Activated T-cell treated with anti-CD3 and anti-CD28 coated beads for 24 hours (primary cell): Measurements from ENCODE around the gene DNAJC9.

Experiments
- DNase-seq: peaks from one replicate; pipeline ENCODE4 v3.0.0-alpha.2; 2020; ENCODE audit warnings: low read depth

Gene DNAJC9

DNA sequence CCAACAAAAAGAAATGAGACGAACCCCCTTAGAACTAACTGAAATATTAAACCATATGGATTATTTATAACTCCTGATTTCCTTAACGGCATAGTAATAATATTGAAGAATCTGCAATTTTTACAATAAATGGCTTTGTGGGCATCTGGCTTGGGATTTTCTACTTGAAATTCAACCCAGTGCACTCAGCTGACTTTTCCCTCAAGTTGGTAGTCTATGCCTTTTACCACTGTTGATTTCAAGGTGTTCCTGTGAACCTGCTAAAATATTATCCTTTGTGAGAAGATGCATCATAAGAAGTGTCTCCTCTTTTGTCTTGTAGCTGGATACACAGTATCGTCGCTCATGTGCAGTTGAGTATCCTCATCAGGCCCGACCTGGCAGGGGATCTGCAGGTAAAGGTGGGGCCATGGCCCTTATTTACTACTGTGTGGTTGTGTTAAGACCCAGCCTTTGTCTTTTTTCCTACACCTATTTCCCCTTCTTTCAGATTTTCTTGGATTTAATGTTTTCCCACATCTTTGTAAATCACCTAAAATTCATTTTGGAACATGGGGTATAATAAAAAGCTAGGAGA is 8.0 kb downstream of the DNAJC9 start:
- DNase-seq = no peak

DNA sequence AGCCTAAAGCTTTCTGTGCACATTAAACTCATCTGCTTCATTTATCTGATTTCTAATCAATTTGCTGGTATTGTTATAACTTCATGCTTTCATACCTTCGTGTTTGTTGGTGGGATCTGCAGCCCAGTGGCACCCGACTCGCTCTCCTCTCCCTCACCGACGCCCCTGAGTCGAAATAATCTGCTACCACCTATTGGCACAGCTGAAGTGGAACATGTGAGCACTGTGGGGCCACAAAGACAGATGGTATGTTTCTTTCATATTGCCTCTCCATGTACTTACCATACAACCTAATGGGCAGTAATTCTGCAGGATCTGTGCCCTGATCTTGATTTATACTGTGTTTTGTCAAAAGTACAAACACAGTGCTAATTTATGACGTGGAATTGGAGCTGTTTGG is 12.4 kb downstream of the DNAJC9 start:
- DNase-seq = no peak

DNA sequence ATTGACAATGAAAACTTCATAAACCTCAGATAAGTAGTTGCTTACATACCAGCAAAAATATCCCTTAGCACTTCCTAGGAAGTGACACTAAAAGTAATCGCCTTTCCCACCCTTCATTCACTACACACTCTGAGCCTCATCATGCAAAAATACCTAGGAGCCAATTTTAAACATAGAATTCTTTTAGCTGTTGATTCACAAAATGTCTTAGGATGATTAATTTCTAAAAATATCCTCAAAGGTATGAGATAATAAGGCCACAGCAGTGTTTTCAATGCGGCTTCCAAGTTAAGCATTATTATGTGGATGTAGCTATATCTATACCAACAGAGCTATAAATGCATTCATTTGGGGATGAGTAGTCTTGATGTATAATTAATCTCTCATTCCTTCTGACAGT is 13.2 kb downstream of the DNAJC9 start:
- DNase-seq = no peak

DNA sequence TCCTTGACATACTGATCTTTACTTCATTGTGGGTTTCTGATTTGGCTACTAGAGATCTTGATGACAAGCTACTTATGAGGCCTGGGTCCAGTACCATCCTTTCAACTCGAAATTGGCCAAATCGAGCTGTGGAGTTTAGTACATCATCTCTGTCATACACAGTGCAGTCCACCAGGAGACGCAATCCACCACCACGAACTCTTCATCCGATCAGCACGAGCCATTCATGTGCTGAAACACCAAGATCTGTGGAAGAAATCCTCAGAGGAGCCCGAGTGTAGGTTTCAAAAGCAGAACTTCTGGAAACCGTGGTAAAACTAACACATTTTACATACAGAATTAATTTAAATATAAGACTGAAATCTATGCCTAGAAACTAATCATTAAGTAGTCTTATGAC is 14.2 kb downstream of the DNAJC9 start:
- DNase-seq = no peak

DNA sequence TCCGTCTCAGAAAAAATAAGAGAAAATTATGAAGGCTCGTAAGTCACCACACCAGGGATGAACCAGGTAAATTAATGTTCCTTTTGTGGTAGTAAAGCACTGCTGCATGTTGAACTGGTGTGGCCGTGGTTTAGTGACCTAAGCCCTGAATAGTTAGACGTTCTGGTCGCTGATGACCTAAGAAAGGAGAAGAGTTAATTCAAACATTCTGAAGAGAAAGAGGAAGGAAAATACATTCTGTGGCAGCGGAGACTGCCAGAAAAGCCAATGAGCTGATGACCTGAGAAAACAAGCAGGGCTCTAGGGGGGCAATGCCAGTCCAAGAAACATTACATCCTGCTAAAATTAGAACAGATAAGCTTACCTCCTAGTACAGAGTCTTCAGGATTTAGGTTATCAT is 17.5 kb downstream of the DNAJC9 start:
- DNase-seq = no peak

DNA sequence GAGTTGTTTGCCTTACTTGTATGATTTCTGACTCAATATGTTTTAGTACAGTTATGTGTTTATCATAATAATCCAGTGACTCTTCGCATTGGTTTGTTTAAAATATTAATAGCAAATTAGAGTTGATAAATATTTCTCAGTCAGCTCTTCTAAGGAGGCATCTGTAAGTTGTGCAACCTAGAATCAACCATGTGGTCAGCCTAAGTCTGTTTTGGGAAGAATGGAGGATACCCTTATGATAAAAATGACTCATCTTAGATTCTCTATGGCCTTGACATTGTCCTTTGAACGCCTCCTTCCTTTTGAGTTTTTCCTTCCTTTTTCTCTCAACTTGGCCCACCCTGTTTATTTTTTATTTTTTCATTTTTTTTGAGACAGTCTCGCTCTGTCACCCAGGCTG is 18.8 kb downstream of the DNAJC9 start:
- DNase-seq = no peak

DNA sequence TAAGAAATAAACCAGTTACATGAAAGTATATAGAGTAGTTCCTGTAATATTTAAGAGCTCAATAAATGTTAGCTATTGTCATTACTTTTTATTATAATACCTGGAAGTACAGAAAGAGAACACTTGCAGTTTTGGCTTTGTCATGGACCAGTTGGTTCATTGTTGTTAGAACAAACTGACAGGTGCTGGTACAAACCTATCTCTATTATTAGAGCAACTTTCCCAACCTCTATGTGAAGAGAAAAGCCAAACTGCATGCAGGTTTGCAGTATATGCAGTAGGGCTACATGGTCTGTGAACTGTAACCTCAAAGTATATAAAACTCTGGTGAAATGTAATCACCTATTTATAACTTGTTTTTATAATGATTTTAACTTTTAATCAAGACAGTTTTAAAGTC is 20.4 kb downstream of the DNAJC9 start:
- no peak for DNase-seq

DNA sequence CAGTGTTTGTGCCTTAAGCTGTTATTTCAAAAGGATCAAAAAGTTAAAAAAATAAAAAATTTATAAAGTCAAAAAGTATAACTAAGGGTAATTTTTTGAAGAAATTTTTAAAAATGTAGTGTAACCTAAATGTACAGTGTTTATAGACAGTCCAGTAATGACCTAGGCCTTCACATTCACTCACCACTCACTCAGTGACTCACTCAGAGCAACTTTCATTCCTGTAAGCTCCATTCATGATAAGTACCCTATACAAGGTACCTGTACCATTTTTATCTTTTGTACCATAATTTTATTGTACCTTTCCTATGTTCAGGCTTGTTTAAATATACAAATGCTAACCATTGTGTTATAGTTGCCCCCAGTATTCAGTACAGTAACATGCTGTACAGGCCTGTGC is 21.5 kb downstream of the DNAJC9 start:
- no peak for DNase-seq

DNA sequence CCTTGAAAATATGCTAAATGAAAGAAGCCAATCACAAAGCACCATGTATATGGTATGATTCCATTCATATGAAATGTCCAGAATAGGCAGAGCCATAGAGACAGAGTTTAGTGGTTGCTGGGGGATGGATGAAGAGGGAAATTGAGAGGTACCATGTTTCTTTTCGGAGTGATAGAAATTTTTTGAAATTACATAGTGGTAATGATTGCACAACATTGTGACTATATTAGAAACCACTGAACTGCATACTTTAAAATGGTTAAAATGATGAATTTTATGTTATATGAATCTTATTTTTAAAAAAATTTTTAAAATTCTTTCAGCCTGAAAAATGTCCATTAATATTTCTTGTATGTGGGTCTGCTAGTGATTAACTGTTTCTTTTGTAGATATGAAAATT is 26.1 kb downstream of the DNAJC9 start:
- no peak for DNase-seq

DNA sequence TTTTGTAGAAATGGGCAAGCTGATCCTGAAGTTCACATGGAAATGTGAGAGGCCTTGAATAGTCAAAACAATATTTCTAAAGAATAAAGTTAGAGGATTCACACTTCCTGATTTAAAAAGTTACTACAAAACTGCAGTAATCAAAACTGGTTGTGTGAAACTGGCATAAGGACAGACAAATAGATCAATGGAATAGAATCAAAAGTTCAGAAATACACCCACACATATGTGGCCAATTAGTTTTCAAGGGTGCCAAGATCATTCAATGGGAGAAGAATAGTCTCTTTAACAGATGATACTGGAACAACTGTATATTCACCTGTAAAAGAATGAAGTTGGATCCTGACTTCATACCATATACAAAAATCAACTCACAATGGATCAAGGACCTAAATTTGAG is 27.7 kb downstream of the DNAJC9 start:
- no peak for DNase-seq

DNA sequence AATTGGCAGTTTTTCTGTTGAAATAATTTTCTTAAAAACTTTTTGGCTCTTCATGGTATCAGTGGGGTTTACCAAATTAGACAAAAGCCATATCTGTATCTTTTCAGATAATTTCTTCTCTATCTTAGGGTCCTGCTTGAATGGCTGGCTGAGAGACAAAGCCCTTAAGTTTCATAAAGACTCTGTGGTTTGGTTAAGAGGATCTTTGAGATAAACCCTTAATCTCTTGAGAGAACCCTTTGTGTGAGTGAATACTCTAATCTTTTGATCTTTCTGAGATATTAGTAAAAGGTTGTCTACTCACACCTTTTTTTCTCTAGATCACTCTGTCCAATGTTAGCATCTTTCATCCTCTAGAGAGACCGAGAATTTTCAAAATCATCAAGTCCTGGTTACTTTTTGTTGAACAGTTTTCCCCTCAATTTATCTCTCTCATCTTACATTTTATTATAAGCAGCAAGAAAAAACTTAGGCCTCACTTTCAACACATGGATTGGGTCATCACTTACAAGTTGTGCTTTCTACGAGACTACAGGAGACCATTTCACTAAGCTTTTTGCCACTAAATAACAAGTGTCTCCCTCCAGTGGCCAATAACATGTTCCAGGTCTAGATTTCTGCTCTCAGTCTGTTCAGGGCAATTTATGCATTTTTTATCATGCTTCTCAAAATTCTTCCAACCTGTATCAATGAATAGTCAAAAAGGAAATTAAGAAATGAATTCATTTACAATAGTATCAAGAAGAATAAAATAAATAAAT is 28.4 kb downstream of the DNAJC9 start:
- no peak for DNase-seq

DNA sequence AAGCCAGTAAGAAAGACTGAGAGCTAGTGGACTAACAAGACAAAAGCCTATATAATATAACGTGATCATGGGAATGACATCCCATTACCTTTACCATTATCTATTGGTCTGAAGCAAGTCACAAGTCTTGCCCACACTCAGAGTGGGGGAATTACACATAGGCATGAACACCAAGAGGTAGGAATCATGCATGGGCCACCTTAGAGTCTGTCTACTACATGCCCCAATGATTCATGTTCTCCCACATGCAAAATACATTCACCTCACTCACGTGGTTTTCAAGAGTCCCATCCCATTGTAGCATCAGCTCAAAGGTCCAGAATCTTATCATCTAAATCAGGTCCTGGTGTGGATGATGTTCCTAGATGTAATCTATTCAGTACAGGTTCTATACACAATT is 29.4 kb downstream of the DNAJC9 start:
- DNase-seq = no peak

DNA sequence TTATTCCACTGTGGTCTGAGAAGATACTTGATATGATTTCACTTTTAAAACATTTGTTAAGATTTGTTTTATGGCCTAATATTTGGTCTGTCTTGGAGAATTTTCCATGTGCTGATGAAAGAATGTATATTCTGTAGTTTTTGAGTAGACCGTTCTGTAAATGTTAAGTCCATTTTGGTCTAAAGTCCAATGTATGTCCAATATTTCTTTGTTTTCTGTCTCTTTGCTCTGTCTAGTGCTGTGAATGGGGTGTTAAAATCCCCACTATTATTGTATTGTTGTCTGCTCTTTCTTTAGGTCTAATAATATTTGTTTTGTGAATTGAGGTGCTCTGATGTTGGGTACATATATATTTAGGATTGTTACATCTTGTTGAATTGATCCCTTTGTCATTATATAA is 31.3 kb downstream of the DNAJC9 start:
- no peak for DNase-seq

DNA sequence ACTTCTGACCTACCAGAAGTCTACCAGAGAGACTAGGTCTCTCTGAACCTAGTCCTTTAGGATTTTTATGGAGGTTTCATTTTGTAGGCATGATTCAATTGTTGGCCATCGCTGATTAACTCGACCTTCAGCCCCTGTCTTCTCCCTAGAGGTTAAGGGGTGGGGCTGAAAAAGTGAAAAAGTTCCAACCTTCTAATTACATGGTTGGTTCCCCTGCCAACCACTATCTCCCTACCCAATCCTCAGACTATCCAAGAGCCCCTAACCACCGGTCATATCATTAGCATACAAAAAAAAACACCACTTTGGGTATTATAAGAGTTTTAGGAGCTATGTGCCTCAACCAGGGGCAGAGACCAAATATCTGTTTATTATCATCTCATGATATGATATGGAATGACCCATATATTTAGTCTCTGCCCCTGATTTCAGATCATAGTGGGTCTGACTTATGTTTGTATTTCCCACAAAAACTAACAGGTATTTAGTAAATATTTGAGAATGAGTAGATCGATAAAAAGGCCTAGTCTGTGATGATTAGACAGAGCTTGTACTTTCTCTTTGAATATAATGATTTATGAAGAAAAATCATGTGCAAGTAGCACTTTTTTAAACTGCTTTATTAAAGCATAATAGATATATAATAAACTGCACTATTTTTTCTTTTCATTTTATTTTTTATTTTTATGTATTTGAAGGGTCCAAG is 35.8 kb downstream of the DNAJC9 start:
- DNase-seq = no peak

DNA sequence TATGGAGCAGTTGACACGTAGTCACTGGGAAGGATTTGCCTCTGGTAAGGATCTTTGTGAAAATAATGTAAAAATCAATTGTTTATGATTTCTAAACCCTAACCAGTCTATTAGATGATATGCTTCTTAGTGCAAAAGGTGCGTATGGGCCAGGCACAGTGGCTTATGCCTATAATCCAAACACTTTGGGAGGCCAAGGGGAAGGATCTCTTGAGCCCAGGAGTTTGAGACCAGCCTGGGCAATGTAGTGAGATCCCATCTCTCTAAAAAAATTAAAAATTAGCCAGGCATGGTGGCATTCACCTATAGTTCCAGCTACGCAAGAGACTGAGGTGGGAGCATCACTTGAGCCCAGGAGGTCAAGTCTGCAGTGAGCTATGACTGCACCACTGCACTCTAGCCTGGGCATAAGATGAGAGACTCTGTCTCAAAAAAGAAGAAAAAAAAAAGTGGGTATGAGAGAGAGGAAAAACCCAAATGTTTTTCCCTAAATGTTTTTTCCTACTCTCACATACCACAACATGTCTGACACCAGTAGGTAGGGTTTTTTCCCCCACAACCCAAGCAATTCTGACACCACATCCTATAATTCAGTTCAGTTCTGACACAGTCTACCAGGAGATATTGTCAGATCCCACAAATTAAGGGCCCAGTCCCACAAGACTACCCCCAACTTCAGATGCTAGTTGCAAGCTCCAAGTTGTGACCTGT is 36.5 kb downstream of the DNAJC9 start:
- DNase-seq = no peak

DNA sequence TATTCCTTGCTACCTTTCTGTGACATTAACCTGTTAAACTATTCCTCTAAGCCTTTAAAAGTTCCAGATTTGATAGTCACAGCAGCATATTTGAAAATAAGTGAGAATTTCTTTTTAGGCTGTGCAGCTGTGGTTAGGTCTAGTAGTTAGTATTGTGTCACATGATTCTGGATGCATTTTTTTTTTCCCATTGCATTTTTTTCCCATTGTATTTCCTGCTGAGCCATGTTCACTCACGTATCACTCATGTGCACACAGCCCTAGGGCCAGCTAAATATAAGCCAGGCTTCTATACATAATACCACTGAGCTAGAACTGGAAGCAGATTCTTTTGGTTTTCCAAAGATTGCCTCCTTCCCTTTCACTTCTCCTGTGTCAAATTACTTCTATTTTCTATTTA is 37.4 kb downstream of the DNAJC9 start:
- no peak for DNase-seq

DNA sequence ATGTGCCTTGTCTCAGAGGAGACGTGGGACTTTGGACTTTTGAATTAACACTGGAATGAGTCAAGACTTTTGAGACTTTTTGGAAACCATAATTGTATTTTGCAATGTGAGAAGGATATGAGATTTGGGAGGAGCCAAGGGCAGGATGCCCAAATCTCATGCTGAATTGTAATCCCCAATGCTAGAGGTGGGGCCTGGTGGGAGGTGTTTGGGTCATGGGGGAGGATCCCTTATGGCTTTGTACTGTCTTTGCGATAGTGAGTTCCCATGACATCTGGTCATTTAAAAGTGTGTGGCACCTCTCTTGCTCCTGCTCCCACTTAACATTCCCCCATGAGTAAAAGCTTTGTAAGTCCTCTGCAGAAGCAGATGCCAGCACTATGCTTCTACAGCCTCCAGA is 39.2 kb downstream of the DNAJC9 start:
- DNase-seq = no peak

DNA sequence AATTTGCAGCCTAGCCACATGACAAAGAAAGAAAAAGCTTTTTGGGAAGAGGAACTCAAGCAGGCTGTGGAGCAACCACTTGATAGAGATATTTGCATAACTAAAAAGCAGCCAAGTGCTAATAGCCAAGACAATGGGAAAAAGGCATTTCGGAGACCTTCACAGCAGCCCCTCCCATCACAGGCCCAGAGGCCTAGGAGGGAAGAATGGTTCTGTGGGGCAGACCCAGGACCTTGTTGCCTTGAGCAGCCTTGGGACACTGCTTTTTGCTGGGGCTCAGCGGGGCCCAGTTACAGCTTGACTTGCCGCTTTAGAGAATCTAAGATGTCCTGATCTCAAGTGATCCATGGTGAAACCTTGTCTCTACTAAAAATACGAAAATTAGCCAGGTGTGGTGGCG is 40.7 kb downstream of the DNAJC9 start:
- DNase-seq = no peak

DNA sequence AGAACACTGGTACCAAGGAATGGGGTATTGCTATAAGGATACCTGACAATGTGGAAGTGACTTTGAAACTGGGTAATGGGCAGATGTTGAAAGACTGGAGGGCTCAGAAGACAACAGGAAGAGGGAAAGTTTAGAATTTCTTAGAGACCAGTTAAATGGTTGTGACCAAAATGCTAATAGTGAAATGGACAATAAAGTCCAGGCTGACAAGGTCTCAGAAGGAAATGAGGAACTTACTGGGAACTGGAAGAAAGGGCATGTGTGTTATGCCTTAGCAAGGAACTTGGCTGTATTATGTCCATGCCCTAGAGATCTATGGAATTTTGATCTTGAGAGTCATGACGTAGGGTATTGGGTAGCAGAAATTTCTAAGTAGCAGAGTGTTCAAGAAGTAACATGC is 41.2 kb downstream of the DNAJC9 start:
- DNase-seq = no peak

DNA sequence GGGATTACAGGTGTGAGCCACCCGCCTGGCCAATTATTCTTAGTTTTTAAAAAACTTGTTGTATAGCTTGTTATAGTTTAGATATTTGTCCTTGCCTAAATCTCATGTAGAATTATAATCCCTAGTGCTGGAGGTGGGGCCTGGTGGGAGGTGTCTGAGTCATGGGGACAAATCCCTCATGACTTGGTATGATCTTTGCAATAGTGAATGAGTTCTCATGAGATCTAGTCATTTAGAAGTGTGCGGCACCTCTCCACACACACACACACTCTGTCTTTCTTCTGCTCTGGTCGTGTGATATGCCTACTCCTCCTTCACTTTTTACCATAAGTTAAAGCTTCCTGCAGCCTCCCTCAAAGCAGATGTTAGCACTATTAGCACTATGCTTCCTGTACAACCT is 42.0 kb downstream of the DNAJC9 start:
- no peak for DNase-seq
